A549 (cell line): Measurements from ENCODE around the gene CAAP1. TPM values are rescaled to one million over a fixed set of nuclear protein-coding genes. Genes with fewer than 3 reads are reported as not detected.
A peak's percentile ranks its signal among the peaks of the same experiment; 100 is the strongest.
"Not testable (repeated sequence)": the region's sequence is repeated elsewhere in the genome, so short reads cannot be mapped to it uniquely, and the experiment has no call there.

Experiments
- ATAC-seq, 2 experiments: fragments of 200-7000 bp in 1 of 2; fragments of >200 bp in 1 of 2; cut with Nextera tagmentation in 1 of 2; cut with Tn5 transposase in 1 of 2; 3 replicates each; pipeline versions ENCODE4 v1.8.0 to v1.9.1; 2018 to 2020; ENCODE audit warnings: mild to moderate bottlenecking in 1 of 2, moderate library complexity in 1 of 2
- CTCF ChIA-PET: fragments of 300-600 bp; sonication (Branson Sonifier 250); formaldehyde crosslinking; extraction: SDS; loops from one replicate; lab custom pipeline; 2021; ENCODE audit warnings: antibody characterized with exemption, inconsistent platforms; lab: Yijun Ruan, JAX
- POLR2A ChIA-PET: fragments of 350-600 bp; formaldehyde crosslinking; extraction: SDS; loops from one replicate; lab custom pipeline; 2021; ENCODE audit warnings: antibody characterized with exemption, inconsistent platforms; lab: Yijun Ruan, JAX
- DNase-seq, 2 experiments: peaks; one replicate each; pipeline versions ENCODE4 v3.0.0 to v3.0.0-alpha.2; 2011 to 2016; ENCODE audit warnings: low read depth in 1 of 2, low spot score in 1 of 2
- FAIRE-seq: peaks from 2 replicates; lab custom pipeline; 2011; peaks lifted over from hg19 to GRCh38; lab: Jason Lieb, UNC
- H3K27ac ChIP-seq, 2 experiments: fragments of >200 bp; sonication (Bioruptor Twin); formaldehyde crosslinking; 3 replicates each; pipeline ENCODE4 v1.5.1; 2016 to 2017
- H3K4me1 ChIP-seq: fragments of >200 bp; sonication (Bioruptor Twin); formaldehyde crosslinking; 3 replicates; pipeline ENCODE4 v1.6.1; 2016
- H3K4me2 ChIP-seq: fragments of >200 bp; sonication (Bioruptor Twin); formaldehyde crosslinking; 3 replicates; pipeline ENCODE4 v1.6.1; 2016
- H3K4me3 ChIP-seq: fragments of >200 bp; sonication (Bioruptor Twin); formaldehyde crosslinking; 3 replicates; pipeline ENCODE4 v1.5.1; 2016
- H3K9me3 ChIP-seq: fragments of >200 bp; sonication (Bioruptor Twin); formaldehyde crosslinking; 3 replicates; pipeline ENCODE4 v1.6.1; 2016
- CBX2 ChIP-seq: fragments of 200-600 bp; sonication (generic); IDR thresholded peaks from 2 replicates; pipeline ENCODE4 v1.6.1; 2016; ENCODE audit warnings: low read depth, mild to moderate bottlenecking, borderline replicate concordance
- CBX8 ChIP-seq: fragments of 200-600 bp; sonication (generic); IDR thresholded peaks from 2 replicates; pipeline ENCODE4 v1.6.1; 2016
- CHD2 ChIP-seq: fragments of 150-350 bp; IDR thresholded peaks from 2 replicates; pipeline ENCODE4 v1.6.1; 2014; ENCODE audit warnings: low read length; ENCODE audit not compliant: partially characterized antibody
- EP300 ChIP-seq, 2 experiments: fragments of >200 bp; sonication (Bioruptor Twin); formaldehyde crosslinking; IDR thresholded peaks; 2 replicates in 1 of 2; 3 replicates in 1 of 2; pipeline ENCODE4 v1.6.1; 2016 to 2017
- HOXA7 ChIP-seq: fragments of 250-450 bp; sonication (Bioruptor Pico); IDR thresholded peaks from 2 replicates; pipeline ENCODE4 v1.5.0; 2020; ENCODE audit warnings: mild to moderate bottlenecking, moderate library complexity
- MAZ ChIP-seq: fragments of 150-350 bp; IDR thresholded peaks from 2 replicates; pipeline ENCODE4 v1.6.1; 2014; ENCODE audit warnings: antibody characterized with exemption, low read depth, low read length, borderline replicate concordance
- NPAS2 ChIP-seq: fragments of 250-450 bp; sonication (Bioruptor Pico); IDR thresholded peaks from 2 replicates; pipeline ENCODE4 v1.8.0; 2022; ENCODE audit warnings: mild to moderate bottlenecking, moderate library complexity, borderline replicate concordance
- PHF8 ChIP-seq: fragments of 200-600 bp; sonication (generic); IDR thresholded peaks from 2 replicates; pipeline ENCODE4 v1.6.1; 2016; ENCODE audit warnings: low read depth, mild to moderate bottlenecking, antibody characterized with exemption, moderate library complexity, borderline replicate concordance
- RAD21 ChIP-seq, 2 experiments: fragments of >200 bp in 1 of 2; sonication (Bioruptor Twin) in 1 of 2; formaldehyde crosslinking in 1 of 2; IDR thresholded peaks in 1 of 2; conservative IDR thresholded peaks in 1 of 2; 2 replicates in 1 of 2; 3 replicates in 1 of 2; pipeline ENCODE4 v1.6.1; 2012 to 2018; ENCODE audit warnings: inconsistent platforms in 1 of 2
- RCOR1 ChIP-seq: fragments of 150-350 bp; IDR thresholded peaks from 2 replicates; pipeline ENCODE4 v1.6.1; 2014; ENCODE audit warnings: antibody characterized with exemption, low read length, low read depth
- RFX5 ChIP-seq: fragments of 450-650 bp; IDR thresholded peaks from 2 replicates; pipeline ENCODE4 v1.7.1; 2014; ENCODE audit warnings: antibody characterized with exemption, mild to moderate bottlenecking, moderate library complexity
- RNF2 ChIP-seq: fragments of 200-600 bp; sonication (generic); IDR thresholded peaks from 2 replicates; pipeline ENCODE4 v1.6.1; 2016; ENCODE audit warnings: low read depth, mild to moderate bottlenecking, antibody characterized with exemption, moderate library complexity, borderline replicate concordance
- SMC3 ChIP-seq: fragments of >200 bp; sonication (Bioruptor Twin); formaldehyde crosslinking; IDR thresholded peaks from 3 replicates; pipeline ENCODE4 v1.6.1; 2018; ENCODE audit warnings: inconsistent platforms
- SREBF2 ChIP-seq: fragments of 450-650 bp; IDR thresholded peaks from 2 replicates; pipeline ENCODE4 v1.6.1; 2014; ENCODE audit warnings: mild to moderate bottlenecking, moderate library complexity
- TFCP2L1 ChIP-seq: fragments of 250-450 bp; sonication (Bioruptor Pico); IDR thresholded peaks from 2 replicates; pipeline ENCODE4 v1.5.0; 2021; ENCODE audit warnings: mild to moderate bottlenecking
- ZC3H11A ChIP-seq: fragments of 450-650 bp; IDR thresholded peaks from 2 replicates; pipeline ENCODE4 v1.6.1; 2014; ENCODE audit warnings: antibody characterized with exemption, mild to moderate bottlenecking
- ZFP36 ChIP-seq: fragments of 450-650 bp; IDR thresholded peaks from 2 replicates; pipeline ENCODE4 v1.6.1; 2014; ENCODE audit warnings: borderline replicate concordance; ENCODE audit not compliant: partially characterized antibody
- ZNF302 ChIP-seq: fragments of 250-450 bp; sonication (Bioruptor Pico); IDR thresholded peaks from 2 replicates; pipeline ENCODE4 v1.9.0; 2021; ENCODE audit warnings: inconsistent platforms, mild to moderate bottlenecking, moderate library complexity
- WGBS: methylation state at CpG from one replicate; pipeline ENCODE4 v1.1.6; 2017; ENCODE audit errors: missing lambda C conversion rate; 5-methylcytosine and 5-hydroxymethylcytosine counted together
- polyA plus RNA-seq, 4 experiments: library from polyadenylated mRNA; depleted of rRNA in 3 of 4; stranded (reverse); fragments of >200 nt; fragmentation: RNase III in 1 of 4; extraction: RNeasy Plus Mini Kit Qiagen cat#74134 plus additional on column Dnase treatment in 1 of 4; gene quantifications; 2 replicates in 3 of 4; 3 replicates in 1 of 4; pipeline ENCODE4 v1.2.3, GENCODE V29; 2011 to 2017
- TF ChIP-seq, protein P1 (sequence below): fragments of >200 bp; sonication (Bioruptor Twin); formaldehyde crosslinking; IDR thresholded peaks from 3 replicates; pipeline ENCODE4 v1.5.1; 2016
- TF ChIP-seq, protein P2 (sequence below): IDR thresholded peaks from 2 replicates; pipeline ENCODE4 v1.6.1; 2012; ENCODE audit warnings: low read depth, borderline replicate concordance
- TF ChIP-seq, protein P3 (sequence below): IDR thresholded peaks from 2 replicates; pipeline ENCODE4 v1.6.1; 2012
- TF ChIP-seq, protein P4 (sequence below): fragments of 250-450 bp; sonication (Bioruptor Pico); IDR thresholded peaks from 2 replicates; pipeline ENCODE4 v1.5.0; 2021; ENCODE audit warnings: mild to moderate bottlenecking, moderate library complexity, borderline replicate concordance

Gene CAAP1
- polyA plus RNA-seq, 2 of the 4 experiments (the other 2 are of a cell fraction): 23.7 to 32.8 TPM

DNA sequence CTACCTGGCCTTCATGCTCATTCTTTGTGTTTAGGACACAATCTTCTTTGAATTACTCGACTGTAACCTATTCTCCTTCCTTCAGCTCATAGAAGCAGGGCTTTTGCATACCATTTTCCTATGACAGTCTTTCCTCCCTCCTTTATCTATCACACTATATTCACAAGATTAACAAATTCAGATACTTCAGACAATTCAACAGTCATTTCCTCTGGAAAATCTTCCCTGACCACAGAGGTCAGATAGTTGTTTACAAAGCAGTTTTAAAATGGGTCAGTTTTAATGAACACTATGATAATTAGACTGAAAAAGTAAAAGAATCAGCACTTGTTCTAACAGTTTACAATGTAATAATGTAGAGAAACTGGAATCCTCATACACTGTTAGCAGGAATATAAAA is 4.3 kb downstream of the CAAP1 start:
- H3K9me3 ChIP-seq: 0 out of 3 replicates have a peak, but pooled peaks cover under 1% of the 10 kb centered on the region
- H3K4me1 ChIP-seq: peaks cover 12% of the 10 kb centered on the region
- WGBS: 94% methylated on average over 1 of the region's 1 CpG
- POLR2A ChIA-PET: no interaction called here
- TF ChIP-seq, protein P1, sequence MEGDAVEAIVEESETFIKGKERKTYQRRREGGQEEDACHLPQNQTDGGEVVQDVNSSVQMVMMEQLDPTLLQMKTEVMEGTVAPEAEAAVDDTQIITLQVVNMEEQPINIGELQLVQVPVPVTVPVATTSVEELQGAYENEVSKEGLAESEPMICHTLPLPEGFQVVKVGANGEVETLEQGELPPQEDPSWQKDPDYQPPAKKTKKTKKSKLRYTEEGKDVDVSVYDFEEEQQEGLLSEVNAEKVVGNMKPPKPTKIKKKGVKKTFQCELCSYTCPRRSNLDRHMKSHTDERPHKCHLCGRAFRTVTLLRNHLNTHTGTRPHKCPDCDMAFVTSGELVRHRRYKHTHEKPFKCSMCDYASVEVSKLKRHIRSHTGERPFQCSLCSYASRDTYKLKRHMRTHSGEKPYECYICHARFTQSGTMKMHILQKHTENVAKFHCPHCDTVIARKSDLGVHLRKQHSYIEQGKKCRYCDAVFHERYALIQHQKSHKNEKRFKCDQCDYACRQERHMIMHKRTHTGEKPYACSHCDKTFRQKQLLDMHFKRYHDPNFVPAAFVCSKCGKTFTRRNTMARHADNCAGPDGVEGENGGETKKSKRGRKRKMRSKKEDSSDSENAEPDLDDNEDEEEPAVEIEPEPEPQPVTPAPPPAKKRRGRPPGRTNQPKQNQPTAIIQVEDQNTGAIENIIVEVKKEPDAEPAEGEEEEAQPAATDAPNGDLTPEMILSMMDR: no peak
- TF ChIP-seq ZNF302: no peak
- H3K4me3 ChIP-seq: no peak overlapping the region
- no peak for FAIRE-seq
- no peak for DNase-seq
- CTCF ChIA-PET: interaction anchor here (1.0 to 2.7 kb wide), 2 partner anchors 10 to 88 kb away, joined by 3 to 7 read pairs; no protein-coding TSS in a partner anchor
- no peak for ATAC-seq
- H3K4me2 ChIP-seq: no peak overlapping the region
- H3K27ac ChIP-seq: no peak overlapping the region

DNA sequence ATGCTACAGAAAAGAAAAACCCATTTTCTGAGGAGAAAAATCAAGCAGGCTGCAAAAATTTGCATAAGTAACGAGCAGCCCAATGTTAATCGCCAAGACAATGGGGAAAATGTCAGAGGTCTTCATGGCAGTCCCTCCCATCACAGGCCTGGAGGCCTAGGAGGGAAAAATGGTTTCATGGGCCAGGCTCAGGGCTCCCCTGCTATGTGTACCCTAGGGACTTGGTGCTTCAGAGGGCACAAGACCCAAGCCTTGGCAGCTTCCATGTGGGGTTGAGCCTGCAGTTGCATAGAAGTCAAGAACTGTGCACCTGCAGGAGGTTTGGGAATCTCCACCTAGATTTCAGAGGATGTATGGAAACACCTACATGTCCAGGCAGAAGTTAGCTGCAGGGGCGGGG is 10.4 kb downstream of the CAAP1 start:
- FAIRE-seq: no peak
- H3K4me3 ChIP-seq: no peak overlapping the region
- peak; percentile 93 for TF ChIP-seq ZFP36
- TF ChIP-seq EP300 (IDR thresholded peaks at IDR 0.05): no peak
- TF ChIP-seq, all 56 proteins: peak for 1
- Histone ChIP-seq H3K4me1 (no peaks in the 10 kb centered on the region), H3K4me2 (no peak overlapping the region), H3K9me3 (peaks cover 13% of the 10 kb centered on the region; the same call in 2 of the 3 replicates), H3K27ac (no peak overlapping the region)
- WGBS: 95% methylated on average over 3 of the region's 3 CpGs
- no peak for ATAC-seq
- ChIA-PET POLR2A (interaction anchor here (1.3 kb wide), 1 partner anchor 10 kb away, joined by 4 read pairs; the partner anchor contains the start of gene CAAP1), CTCF (interaction anchor here (0.9 to 1.0 kb wide), 2 partner anchors 19 to 93 kb away, joined by 3 read pairs; no protein-coding TSS in a partner anchor)
- DNase-seq: no peak

DNA sequence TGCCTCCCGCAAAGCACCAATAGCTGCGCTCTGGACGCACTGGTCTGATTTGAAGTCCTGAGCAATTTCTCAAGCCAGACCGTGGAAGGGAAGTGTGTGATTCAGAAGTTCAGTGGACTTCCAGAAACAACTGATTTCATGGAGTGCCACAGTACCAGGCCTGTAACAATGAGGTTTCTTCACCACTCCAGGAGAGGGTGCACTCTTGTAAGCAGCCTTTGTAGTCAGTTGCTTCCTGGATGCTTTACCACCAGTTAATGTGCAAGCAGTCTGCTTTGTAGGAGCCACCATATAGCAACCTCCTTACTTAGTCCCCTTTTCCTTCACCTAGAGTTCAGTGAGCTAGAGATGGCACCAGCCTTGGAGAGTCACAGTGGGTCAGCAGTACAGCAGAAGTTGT is 12.3 kb downstream of the CAAP1 start:
- ATAC-seq (peak in 1 of 2 experiments; percentile 40; a peak in 2 of 6 replicates), FAIRE-seq (no peak), DNase-seq (no peak)
- no peak overlapping the region for H3K27ac ChIP-seq
- H3K9me3 ChIP-seq: peaks cover 13% of the 10 kb centered on the region; the same call in 2 of the 3 replicates
- no peak overlapping the region for H3K4me3 ChIP-seq
- ChIA-PET CTCF (interaction anchor here (1.0 to 1.5 kb wide), 4 partner anchors 9 to 396 kb away, joined by 3 to 4 read pairs (median 3); no protein-coding TSS in a partner anchor), POLR2A (no interaction called here)
- TF ChIP-seq, protein P2, sequence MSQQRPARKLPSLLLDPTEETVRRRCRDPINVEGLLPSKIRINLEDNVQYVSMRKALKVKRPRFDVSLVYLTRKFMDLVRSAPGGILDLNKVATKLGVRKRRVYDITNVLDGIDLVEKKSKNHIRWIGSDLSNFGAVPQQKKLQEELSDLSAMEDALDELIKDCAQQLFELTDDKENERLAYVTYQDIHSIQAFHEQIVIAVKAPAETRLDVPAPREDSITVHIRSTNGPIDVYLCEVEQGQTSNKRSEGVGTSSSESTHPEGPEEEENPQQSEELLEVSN: no peak
- no peak for TF ChIP-seq SREBF2
- TF ChIP-seq, protein P3, sequence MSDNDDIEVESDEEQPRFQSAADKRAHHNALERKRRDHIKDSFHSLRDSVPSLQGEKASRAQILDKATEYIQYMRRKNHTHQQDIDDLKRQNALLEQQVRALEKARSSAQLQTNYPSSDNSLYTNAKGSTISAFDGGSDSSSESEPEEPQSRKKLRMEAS: no peak
- TF ChIP-seq RCOR1: no peak
- no peak for TF ChIP-seq CBX8
- no peak for TF ChIP-seq HOXA7 (CRISPR knock-in tag)
- TF ChIP-seq SMC3: no peak
- TF ChIP-seq TFCP2L1 (CRISPR knock-in tag): no peak
- no peak for TF ChIP-seq RNF2
- TF ChIP-seq RFX5: no peak
- no peak for TF ChIP-seq ZFP36
- no peaks in the 10 kb centered on the region for H3K4me1 ChIP-seq
- WGBS: 96% methylated on average over 4 of the region's 4 CpGs
- no peak overlapping the region for H3K4me2 ChIP-seq

DNA sequence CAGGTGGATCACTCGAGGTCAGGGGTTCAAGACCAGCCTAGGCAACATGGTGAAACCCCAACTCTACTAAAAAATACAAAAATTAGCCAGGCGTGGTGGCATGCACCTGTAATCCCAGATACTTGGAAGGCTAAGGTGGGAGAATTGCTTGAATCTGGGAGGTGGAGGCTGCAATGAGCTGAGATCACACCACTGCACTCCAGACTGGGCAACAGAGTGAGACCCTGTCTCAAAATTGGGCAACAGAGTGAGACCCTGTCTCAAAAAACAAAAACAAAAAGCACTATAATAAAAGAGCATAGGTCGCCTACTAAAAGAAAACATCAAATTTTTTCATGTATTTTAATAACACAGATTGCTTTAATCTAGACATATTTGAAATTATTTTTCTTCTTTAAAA is 17.4 kb downstream of the CAAP1 start:
- H3K4me2 ChIP-seq, FAIRE-seq, POLR2A ChIA-PET, H3K27ac ChIP-seq, H3K9me3 ChIP-seq, H3K4me3 ChIP-seq, ATAC-seq, H3K4me1 ChIP-seq, DNase-seq: not testable (repeated sequence)
- 77% methylated on average over 3 of the region's 3 CpGs for WGBS
- CTCF ChIA-PET: interaction anchor here (0.6 to 1.4 kb wide), 4 partner anchors 15 to 151 kb away, joined by 3 to 4 read pairs (median 3); no protein-coding TSS in a partner anchor

DNA sequence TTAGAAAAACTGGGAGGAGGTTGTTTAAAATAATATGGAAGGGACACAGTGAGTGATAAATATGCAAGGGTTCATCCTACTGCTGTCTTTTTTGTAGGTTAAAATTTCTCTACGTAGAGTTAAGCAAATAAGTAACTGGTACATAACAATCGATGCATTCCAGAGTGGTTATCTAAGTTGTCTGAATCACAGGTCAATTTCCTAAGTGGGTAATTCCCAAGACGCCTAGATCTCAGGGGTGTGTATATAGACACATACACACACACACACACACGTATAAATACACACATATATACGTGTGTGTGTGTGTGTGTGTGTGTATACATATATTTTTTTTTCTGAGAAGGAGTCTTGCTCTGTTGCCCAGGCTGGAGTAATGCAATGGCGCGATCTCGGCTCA is 22.3 kb downstream of the CAAP1 start:
- ChIA-PET POLR2A (no interaction called here), CTCF (no interaction called here)
- DNase-seq: peak; percentile 12 to 44
- WGBS: 44% methylated on average over 8 of the region's 8 CpGs
- H3K9me3 ChIP-seq: no peaks in the 10 kb centered on the region
- peak overlapping the region; percentile 35; the same call in 2 of the 3 replicates for H3K4me2 ChIP-seq
- no peak for FAIRE-seq
- H3K27ac ChIP-seq: no peak overlapping the region
- peaks cover 8% of the 10 kb centered on the region for H3K4me1 ChIP-seq
- no peak overlapping the region for H3K4me3 ChIP-seq
- ATAC-seq: peak; percentile 47 to 66; a peak in 4 of 6 replicates
- TF ChIP-seq PHF8 (no peak), CHD2 (no peak), NPAS2 (CRISPR knock-in tag) (no peak), CBX2 (no peak), MAZ (no peak), ZNF302 (no peak), ZC3H11A (no peak), EP300 (IDR thresholded peaks at IDR 0.05) (no peak), RAD21 (conservative IDR thresholded peaks at IDR 0.05 in 1 of 2, IDR thresholded peaks at IDR 0.05 in 1 of 2) (no peak)
- TF ChIP-seq, protein P4, sequence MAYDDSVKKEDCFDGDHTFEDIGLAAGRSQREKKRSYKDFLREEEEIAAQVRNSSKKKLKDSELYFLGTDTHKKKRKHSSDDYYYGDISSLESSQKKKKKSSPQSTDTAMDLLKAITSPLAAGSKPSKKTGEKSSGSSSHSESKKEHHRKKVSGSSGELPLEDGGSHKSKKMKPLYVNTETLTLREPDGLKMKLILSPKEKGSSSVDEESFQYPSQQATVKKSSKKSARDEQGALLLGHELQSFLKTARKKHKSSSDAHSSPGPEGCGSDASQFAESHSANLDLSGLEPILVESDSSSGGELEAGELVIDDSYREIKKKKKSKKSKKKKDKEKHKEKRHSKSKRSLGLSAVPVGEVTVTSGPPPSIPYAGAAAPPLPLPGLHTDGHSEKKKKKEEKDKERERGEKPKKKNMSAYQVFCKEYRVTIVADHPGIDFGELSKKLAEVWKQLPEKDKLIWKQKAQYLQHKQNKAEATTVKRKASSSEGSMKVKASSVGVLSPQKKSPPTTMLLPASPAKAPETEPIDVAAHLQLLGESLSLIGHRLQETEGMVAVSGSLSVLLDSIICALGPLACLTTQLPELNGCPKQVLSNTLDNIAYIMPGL (CRISPR knock-in tag): no peak
